Coronary artery (tissue), 2 donors: ENCODE measurements around the gene SYNJ2.

Experiments used
- DNase-seq: peaks from one replicate; pipeline ENCODE4 v3.0.0-alpha.2; 2017; ENCODE audit warnings: low spot score
- H3K27ac ChIP-seq, 2 donors: fragments of 200-600 bp; sonication (generic); one replicate each; pipeline ENCODE4 v1.5.1; 2016 to 2019
- H3K4me3 ChIP-seq: fragments of 200-600 bp; sonication (generic); 2 replicates; pipeline ENCODE4 v1.5.1; 2016; ENCODE audit warnings: mild to moderate bottlenecking, moderate library complexity
- TF ChIP-seq, protein P1 (sequence below): fragments of 200-600 bp; sonication (generic); IDR thresholded peaks from one replicate; pipeline ENCODE4 v1.5.1; 2019; ENCODE audit warnings: antibody characterized with exemption

Gene SYNJ2

DNA sequence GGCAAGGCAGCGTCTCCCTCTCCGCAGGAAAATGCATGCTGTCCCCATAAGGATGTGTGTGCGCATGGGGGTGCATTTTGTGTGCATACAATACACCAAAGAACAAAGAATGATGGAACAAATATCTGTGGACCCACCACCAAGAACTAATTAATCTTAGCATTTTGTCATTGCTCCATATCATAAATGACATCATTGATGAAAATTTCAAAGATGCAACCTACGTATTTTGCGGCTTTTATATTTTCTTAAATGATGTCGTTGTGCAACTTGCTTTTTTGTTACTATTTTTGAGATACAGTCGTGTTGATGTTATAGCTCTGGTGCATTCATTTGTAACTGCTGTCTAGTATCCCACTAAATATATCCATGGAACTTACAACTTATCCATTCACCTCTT lies 96.7 kb downstream of the SYNJ2 start:
- TF ChIP-seq, protein P1, sequence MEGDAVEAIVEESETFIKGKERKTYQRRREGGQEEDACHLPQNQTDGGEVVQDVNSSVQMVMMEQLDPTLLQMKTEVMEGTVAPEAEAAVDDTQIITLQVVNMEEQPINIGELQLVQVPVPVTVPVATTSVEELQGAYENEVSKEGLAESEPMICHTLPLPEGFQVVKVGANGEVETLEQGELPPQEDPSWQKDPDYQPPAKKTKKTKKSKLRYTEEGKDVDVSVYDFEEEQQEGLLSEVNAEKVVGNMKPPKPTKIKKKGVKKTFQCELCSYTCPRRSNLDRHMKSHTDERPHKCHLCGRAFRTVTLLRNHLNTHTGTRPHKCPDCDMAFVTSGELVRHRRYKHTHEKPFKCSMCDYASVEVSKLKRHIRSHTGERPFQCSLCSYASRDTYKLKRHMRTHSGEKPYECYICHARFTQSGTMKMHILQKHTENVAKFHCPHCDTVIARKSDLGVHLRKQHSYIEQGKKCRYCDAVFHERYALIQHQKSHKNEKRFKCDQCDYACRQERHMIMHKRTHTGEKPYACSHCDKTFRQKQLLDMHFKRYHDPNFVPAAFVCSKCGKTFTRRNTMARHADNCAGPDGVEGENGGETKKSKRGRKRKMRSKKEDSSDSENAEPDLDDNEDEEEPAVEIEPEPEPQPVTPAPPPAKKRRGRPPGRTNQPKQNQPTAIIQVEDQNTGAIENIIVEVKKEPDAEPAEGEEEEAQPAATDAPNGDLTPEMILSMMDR: no peak
- Histone ChIP-seq H3K4me3 (no peak overlapping the region), H3K27ac (no peak overlapping the region)
- no peak for DNase-seq

DNA sequence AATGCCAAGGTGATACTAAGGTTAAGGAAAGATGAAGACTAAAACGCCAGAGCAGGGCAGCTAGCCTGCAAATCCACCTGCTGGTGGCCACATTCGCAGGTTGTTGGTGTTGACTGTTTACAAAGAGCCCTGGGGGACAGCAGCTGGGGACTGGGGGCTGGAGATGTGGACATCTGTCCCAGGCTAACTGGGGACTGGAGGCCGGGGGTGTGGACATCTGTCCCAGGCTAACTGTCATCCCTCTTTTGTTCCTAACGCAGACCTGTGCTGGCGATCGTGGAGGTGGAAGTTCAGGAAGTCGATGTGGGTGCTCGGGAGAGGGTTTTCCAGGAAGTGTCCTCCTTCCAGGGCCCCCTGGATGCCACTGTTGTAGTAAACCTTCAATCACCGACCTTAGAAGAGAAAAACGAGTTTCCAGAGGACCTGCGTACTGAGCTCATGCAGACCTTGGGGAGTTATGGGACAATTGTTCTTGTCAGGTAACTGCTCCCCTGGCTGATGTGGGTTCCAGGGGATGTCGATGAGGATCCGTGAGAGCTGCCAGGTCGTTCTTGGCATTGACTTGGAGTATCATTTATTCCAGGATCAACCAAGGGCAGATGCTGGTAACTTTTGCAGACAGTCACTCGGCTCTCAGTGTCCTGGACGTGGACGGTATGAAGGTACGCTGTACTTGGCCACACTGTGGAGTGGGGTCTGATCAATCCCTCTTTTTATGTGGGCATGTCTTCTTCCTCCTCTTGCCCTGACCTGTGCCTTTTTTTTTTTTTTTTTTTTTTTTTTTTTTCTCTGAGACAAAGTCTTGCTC lies 99.4 kb downstream of the SYNJ2 start:
- Histone ChIP-seq H3K4me3 (no peak overlapping the region), H3K27ac (no peak overlapping the region)
- DNase-seq: no peak
- TF ChIP-seq, protein P1: no peak

DNA sequence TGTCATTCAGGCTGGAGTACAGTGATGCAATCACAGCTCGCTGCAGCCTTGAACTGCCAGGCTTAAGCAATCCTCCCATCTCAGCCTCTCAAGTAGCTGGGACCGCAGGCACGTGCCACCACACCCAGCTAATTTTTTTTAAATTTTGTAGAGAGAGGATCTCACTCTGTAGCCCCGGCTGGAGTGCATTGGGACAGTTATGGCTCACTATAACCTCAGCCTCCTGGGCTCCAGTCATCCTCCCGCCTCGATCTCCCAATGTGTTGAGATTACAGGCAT lies 99.9 kb downstream of the SYNJ2 start:
- H3K4me3 ChIP-seq: no peak overlapping the region
- TF ChIP-seq, protein P1: no peak
- no peak for DNase-seq
- H3K27ac ChIP-seq: no peak overlapping the region

DNA sequence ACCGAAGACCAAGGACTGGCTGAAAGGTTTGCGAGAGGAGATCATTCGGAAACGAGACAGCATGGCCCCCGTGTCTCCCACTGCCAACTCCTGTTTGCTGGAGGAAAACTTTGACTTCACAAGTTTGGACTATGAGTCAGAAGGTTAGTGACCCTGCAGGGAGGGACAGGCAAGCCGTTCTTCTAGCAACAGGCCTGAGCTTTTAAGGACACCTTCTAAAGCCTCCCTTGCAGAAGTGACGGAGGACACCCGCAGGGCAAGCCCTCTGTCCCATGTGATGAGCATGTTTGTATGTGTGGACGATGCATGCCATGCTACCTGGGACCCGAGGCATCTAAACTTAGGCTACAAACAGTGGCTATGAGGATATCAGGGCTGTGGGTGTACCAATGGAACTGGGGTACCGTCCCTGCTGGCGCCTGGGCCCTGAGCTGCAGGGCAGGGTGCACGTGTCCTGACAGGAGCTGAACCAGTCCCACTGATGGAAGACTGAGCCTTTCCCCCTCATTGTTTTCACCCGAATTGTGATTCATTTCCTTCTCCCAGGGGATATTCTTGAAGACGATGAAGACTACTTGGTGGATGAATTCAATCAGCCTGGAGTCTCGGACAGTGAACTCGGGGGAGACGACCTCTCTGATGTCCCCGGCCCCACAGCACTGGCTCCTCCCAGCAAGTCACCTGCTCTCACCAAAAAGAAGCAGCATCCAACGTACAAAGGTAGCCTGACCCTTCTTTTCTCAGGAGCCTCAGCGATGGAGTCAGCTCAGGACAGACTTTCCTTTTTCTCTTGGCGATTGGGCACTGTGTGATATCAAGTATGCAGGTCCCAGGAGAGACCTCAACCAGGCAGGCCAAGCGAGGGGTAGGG lies 102.0 kb downstream of the SYNJ2 start:
- TF ChIP-seq, protein P1: no peak
- no peak for DNase-seq
- Histone ChIP-seq H3K4me3 (no peak overlapping the region), H3K27ac (no peak overlapping the region)

DNA sequence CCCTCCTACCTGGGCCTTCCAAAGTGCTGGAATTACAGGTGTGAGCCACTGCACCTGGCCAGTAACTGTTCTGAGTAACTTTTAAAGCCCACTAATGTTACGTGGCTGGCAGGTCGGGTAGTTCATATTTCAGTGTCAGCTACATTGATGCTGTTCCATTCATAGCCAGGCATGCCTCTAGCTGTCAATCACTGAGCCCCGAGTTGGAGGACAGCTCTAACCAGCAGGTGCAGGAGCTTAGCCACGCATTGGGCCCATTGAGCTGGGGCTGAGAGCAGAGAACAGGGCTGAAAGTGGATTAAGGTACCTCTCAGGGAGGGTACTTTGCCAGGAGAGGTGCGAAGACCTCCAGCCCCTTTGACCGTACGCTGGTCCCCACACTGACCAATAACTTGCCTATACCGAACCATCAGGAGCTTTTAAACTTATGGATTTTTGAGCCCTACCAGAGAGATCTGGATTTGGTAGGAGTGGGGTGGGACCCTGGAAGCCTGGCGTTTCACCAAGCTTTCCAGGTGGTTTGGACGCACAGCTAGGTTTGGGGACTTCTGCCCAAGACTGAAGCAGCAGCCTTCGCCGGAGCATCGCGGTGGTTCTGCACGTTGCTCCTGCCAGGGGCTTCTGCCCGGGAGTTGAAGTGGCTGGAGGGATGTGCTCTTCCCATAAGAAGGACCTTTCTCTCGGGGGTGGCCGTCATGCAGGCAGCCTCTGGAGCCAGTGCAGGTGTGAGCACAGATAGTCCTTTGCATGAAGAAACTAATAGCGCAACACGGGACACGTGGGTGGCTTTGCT lies 103.8 kb downstream of the SYNJ2 start:
- H3K27ac ChIP-seq: no peak overlapping the region
- TF ChIP-seq, protein P1: no peak
- DNase-seq: no peak
- no peak overlapping the region for H3K4me3 ChIP-seq

DNA sequence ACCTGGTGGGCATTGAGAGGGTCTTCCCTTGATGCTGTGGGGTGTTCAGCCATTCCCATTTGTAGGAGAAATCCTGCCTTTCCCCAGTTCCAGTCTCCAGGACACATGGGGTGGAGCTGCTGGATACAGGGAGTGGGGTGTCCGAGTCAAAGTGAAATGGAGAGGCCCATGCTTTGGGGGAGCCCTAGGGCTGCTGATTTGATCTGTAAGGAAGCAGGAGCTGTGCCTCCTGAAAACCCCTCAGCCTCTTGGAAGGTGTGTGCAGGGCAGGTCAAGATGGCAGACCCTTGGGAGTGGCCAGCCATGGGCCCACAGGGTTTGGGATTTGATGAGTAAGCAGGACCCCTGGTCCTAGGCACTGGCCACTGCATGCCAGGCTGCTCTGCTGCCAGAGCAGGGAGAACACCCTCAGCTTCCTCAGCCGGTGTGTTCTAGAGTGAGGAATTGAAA lies 104.4 kb downstream of the SYNJ2 start:
- peak overlapping the region; percentile 89 to 90 for H3K27ac ChIP-seq
- peak overlapping the region; percentile 45 for H3K4me3 ChIP-seq
- TF ChIP-seq, protein P1: no peak
- DNase-seq: no peak
